ENCODE data around the gene PCDHGA10. TPM values are rescaled to one million over a fixed set of nuclear protein-coding genes. Genes with fewer than 3 reads are reported as not detected.
"Not testable (repeated sequence)": the region's sequence is repeated elsewhere in the genome, so short reads cannot be mapped to it uniquely, and the experiment has no call there.

Gene PCDHGA10
- total RNA-seq, 4 donors from 2014 or later: 4.0 to 6.5 (median 6.1) TPM

GRCh38 chr5:141371572-141372475 is 41.0 kb upstream of the PCDHGA10 start:
- intact Hi-C loops (cut with DNase I; ENCODE audit: low total_unique reads): no loop called here
- Histone ChIP-seq H3K27ac (no peak overlapping the region), H3K27me3 (peaks cover 5% of the 10 kb centered on the region), H3K4me3 (no peak overlapping the region), H3K9me3 (peaks cover 19 to 90% of the 10 kb centered on the region in 2 donors), H3K4me1 (no peaks in the 10 kb centered on the region), H3K36me3 (peaks cover 0 to 3% (median 0%) of the 10 kb centered on the region in 4 donors)
- 57 to 76% methylated on average over 2 to 69 of the region's 69 CpGs for WGBS, 2 donors (ENCODE audit: low coverage in 1 of 2)
- no peak for DNase-seq
- in situ Hi-C loops (cut with MboI; ENCODE audit: low pct_ligation_motif_present in 1 of 4, low pct_unique_long_range_greater_than_20kb in 1 of 4, low sequenced_read_pairs in 3 of 4): loop anchor here in 1 of 4 donors (25.0 kb wide), 1 partner anchor 190 kb away; no protein-coding TSS in a partner anchor
- TF ChIP-seq CTCF (IDR thresholded peaks at IDR 0.05) (no peak), POLR2AphosphoS5 (IDR thresholded peaks at IDR 0.05) (no peak), POLR2A (IDR thresholded peaks at IDR 0.05) (no peak), EP300 (IDR thresholded peaks at IDR 0.05; ENCODE audit: low read depth) (no peak)

GRCh38 chr5:141373673-141374317 is 39.0 kb upstream of the PCDHGA10 start, which contains the start of gene PCDHGA6:
Gene PCDHGA6, plus strand, starts transcription at chr5:141373891. Its CDS starts 193 bp downstream, at chr5:141374084.
- intact Hi-C loops (cut with DNase I; ENCODE audit: low total_unique reads) (no loop called here), in situ Hi-C loops (cut with MboI; ENCODE audit: low pct_ligation_motif_present in 1 of 4, low pct_unique_long_range_greater_than_20kb in 1 of 4, low sequenced_read_pairs in 3 of 4) (loop anchor here in 1 of 4 donors (25.0 kb wide), 1 partner anchor 189 kb away; no protein-coding TSS in a partner anchor)
- Histone ChIP-seq H3K9me3 (peaks cover 19 to 95% of the 10 kb centered on the region in 2 donors), H3K27ac (no peak within 1 kb of the TSS), H3K27me3 (peaks cover 5% of the 10 kb centered on the region), H3K4me1 (no peaks in the 10 kb centered on the region), H3K4me3 (peak within 1 kb of the TSS in 1 of 4 donors; percentile 2), H3K36me3 (peaks cover 0 to 3% (median 0%) of the 10 kb centered on the region in 4 donors)
- WGBS, 2 donors (ENCODE audit: low coverage in 1 of 2): 43 to 53% methylated on average over 9 to 27 of the region's 27 CpGs
- TF ChIP-seq EP300 (IDR thresholded peaks at IDR 0.05; ENCODE audit: low read depth): no peak
- no peak for TF ChIP-seq POLR2A (IDR thresholded peaks at IDR 0.05)
- TF ChIP-seq POLR2AphosphoS5 (IDR thresholded peaks at IDR 0.05): no peak
- TF ChIP-seq CTCF (IDR thresholded peaks at IDR 0.05): no peak
- no peak for DNase-seq

GRCh38 chr5:141374627-141375026 is 38.2 kb upstream of the PCDHGA10 start:
- no peak for DNase-seq
- Histone ChIP-seq H3K9me3 (peaks cover 19 to 90% of the 10 kb centered on the region in 2 donors), H3K4me1 (no peaks in the 10 kb centered on the region), H3K27me3 (no peaks in the 10 kb centered on the region), H3K36me3 (peaks cover 0 to 3% (median 0%) of the 10 kb centered on the region in 4 donors), H3K27ac (no peak overlapping the region), H3K4me3 (no peak overlapping the region)
- in situ Hi-C loops (cut with MboI; ENCODE audit: low pct_ligation_motif_present in 1 of 4, low pct_unique_long_range_greater_than_20kb in 1 of 4, low sequenced_read_pairs in 3 of 4): loop anchor here in 2 of 4 donors (25.0 kb wide), 2 partner anchors 162 to 188 kb away; partner anchors contain the start of genes PCDHB12 (in 1 of the 2), PCDHB13 (in 1 of the 2) and PCDHB14 (in 1 of the 2)
- intact Hi-C loops (cut with DNase I; ENCODE audit: low total_unique reads): no loop called here
- no peak for TF ChIP-seq CTCF (IDR thresholded peaks at IDR 0.05)
- TF ChIP-seq POLR2AphosphoS5 (IDR thresholded peaks at IDR 0.05): no peak
- TF ChIP-seq EP300 (IDR thresholded peaks at IDR 0.05; ENCODE audit: low read depth): no peak
- TF ChIP-seq POLR2A (IDR thresholded peaks at IDR 0.05): no peak
- 73 to 84% methylated on average over 3 to 14 of the region's 14 CpGs for whole genome bisulfite sequencing, 2 donors (ENCODE audit: low coverage in 1 of 2)

- 69% methylated on average over 24 of the region's 48 CpGs; no CpG with 5 or more reads in 1 of the 2 donors for WGBS, 2 donors (ENCODE audit: low coverage in 1 of 2)
These were observed 37.2 kb upstream of the PCDHGA10 start for GRCh38 chr5:141375444-141376155.

More at GRCh38 chr5:141375444-141376155, 37.2 kb upstream of the PCDHGA10 start:
- H3K4me3 ChIP-seq; intact Hi-C loops (cut with DNase I; ENCODE audit: low total_unique reads); DNase-seq; H3K4me1 ChIP-seq; H3K36me3 ChIP-seq; H3K27me3 ChIP-seq; H3K27ac ChIP-seq: not testable (repeated sequence)
- in situ Hi-C loops (cut with MboI; ENCODE audit: low pct_ligation_motif_present in 1 of 4, low pct_unique_long_range_greater_than_20kb in 1 of 4, low sequenced_read_pairs in 3 of 4): loop anchor here in 1 of 4 donors (25.0 kb wide), 1 partner anchor 163 kb away; the partner anchor contains the start of genes PCDHB12, PCDHB13 and PCDHB14
- peaks cover 17 to 87% of the 10 kb centered on the region in 2 donors for H3K9me3 ChIP-seq

Measured in transverse colon (tissue), 4 donors.